HG02763 (cell line): ENCODE measurements around the gene ABCB1.
A peak's percentile ranks its signal among the peaks of the same experiment; 100 is the strongest.
"Not testable (repeated sequence)": the region's sequence is repeated elsewhere in the genome, so short reads cannot be mapped to it uniquely, and the experiment has no call there.

Source experiments
- ATAC-seq: cut with Tn5 transposase; IDR thresholded peaks from one replicate; pipeline ENCODE4 v1.9.1; 2021; ENCODE audit warnings: mild to moderate bottlenecking, moderate library complexity; ENCODE audit not compliant: unreplicated experiment

The ABCB1 gene

DNA sequence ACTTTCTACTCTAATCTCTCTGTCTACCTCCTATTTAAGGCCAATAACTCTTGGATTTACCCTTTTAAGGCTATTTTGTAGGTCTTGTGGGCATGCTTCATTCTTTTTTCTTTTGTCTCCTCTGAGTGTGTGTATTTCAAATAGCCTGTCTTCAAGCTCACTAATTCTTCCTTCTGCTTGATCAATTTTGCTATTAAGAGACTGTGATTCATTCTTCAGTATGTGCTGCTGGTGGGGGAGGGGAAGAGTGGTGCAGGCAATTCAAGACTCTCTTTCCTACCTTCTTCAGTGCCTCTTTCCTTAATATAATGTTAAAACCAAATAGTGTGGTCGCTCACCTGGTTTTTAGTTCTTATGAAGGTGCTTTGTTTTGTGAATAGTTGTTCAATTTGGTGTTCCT lies 20.0 kb downstream of the ABCB1 start:
- no peak for ATAC-seq

DNA sequence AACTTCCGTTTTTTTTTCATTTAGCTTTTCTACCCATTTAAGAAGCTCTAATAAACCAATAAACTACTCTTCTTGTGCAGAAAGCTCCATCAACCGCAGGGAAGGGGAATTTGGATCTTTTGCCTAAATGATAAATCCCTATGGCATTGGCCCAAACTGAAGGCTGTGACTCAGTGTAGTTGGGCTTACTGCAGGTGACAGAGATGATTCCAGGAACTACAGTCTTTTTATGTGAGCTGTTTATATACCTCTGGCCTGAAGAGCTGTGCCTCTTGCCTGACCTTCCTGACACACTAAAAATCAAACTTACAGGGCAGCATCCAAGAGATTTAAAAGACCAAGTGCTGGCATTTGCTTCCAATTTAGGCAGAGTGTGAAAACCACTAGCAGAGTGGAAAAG lies 25.2 kb downstream of the ABCB1 start:
- no peak for ATAC-seq

DNA sequence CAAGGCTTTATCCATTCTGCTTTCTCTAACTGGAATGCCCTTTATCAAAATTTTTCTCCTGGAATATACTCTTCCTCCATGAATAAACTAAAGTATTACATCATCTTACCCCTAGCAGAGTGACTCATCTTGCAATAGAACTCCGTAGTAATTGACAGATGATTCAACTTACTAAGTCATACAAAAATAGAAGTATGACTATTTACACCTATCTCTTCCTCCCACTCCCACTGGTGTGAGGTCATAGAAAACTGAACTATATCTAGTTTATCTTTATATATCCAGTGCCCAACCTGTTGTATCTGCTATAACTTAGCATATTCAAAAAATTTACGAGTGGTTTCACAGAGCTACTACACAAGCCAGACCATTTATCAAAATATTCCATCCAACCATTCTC lies 26.1 kb downstream of the ABCB1 start:
- ATAC-seq = no peak

DNA sequence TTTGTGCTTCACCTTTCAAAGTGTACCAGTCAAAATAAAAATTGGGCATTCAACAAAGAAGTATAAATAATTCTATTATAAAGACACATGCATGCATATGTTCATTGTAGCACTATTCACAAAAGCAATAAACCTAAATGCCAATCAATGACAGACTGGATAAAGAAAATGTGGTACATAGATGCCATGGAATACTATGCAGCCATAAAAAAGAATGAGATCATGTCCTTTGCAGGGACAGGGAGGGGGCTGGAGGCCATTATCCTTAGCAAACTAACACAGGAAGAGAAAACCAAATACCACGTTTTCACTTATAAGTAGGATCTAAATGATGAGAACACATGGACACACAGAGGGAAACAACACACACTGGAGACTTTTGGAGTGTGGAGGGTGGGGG lies 28.2 kb downstream of the ABCB1 start:
- not testable (repeated sequence) for ATAC-seq

DNA sequence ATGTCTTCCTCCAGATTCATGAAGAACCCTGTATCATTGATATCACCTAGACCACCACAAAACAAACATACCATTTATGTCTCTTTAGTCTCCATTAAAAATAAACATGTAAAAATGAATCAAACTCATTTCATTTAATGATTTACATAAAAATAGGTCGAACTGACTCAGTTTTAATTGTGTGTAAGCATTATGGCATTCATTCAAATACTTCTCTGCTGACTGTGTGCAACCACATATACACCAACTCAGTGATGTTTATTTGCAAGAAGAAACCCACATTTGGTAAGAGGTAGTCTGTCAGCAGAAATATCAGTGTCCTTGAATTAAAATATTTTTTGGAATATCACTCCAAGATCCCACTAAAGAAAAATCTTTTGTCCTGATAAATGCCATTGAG lies 30.5 kb downstream of the ABCB1 start:
- ATAC-seq = no peak

DNA sequence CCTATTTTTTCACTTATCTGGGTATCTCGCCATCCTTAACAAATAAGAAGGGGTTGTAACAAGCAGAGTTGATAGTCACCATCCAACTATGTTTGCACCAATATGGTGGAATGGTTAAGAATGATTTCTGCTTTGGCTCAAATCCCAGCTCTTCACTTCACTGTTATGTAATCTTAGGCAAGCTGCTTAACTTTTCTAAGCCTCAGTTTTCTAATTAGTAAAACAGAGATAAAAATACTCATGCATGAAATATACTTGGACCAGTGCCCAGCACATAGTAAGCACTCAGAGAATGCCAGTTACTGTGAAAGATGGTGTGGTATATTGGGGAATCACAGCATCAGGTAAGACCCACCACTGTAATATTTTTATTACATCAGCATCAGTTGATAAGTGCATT lies 33.6 kb downstream of the ABCB1 start:
- no peak for ATAC-seq

DNA sequence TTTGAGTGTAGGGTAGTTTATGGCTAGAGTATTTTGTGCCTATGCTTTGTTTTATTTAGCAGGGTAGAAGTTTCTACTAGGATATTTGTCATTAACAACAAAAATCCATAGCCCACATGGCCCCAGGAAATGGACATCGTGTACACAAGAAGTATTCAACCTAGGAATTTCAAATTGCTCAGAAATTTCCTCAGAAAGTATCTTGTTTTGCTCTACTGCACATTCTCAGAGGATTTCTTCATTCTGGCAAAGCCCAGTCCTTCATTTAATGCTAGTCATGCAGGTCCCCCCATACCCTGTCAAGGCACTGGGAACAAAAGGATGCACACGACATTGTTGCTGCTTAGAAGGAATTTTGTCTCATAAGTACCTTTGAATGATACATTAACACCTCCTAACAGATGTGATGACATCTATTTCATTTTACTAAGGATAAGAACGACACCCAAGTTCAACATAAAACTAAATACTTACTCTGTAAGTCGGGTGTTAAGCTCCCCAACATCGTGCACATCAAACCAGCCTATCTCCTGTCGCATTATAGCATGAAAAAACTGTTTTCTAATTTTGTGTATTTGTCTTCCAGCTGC lies 34.3 kb downstream of the ABCB1 start:
- no peak for ATAC-seq

DNA sequence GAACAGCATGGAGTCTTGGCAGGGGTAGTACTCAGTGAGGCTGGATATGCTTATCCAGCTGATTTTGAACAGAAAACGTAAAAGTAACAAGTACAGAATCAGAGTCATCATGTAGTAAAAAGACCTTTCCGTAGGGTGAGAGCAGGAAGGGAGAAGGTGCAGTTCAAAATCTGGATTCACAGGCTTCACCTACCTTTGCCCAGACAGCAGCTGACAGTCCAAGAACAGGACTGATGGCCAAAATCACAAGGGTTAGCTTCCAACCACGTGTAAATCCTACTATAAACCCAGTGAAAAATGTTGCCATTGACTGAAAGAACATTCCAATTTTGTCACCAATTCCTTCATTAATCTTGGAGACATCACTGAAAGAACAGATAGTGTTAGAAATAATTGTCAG lies 34.8 kb downstream of the ABCB1 start:
- ATAC-seq = no peak

DNA sequence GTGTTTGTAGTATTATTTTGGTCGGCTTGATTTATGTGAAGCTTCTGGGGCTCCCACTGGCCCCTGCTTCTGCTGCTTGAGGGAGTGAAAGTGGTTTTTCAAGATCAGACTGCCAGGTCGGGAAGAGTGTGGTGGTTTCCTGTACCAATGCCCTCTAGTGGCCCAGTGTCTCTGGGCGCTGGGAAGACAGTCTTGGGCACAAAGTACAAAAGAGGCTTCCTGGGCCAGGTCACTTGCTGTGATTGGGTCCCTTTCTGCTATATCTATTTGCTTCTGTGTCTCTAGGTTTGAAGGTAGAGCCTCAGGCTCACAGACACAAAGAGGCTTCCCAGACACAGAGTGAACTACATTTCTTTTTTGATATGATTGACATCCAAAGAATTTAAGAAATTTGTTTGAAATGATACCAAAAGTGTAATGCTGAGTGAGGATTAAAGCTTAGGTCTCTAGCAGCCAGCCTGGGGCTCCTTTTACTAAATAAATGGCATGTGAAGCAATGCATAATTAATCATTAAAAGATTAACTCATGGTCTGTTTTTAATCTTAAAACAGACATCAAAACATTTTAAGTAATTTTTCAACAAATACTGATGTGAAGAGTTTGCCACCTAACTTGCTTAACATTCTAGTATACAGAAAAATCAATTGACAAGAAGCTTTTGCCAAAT lies 36.3 kb downstream of the ABCB1 start:
- ATAC-seq = peak; percentile 87

DNA sequence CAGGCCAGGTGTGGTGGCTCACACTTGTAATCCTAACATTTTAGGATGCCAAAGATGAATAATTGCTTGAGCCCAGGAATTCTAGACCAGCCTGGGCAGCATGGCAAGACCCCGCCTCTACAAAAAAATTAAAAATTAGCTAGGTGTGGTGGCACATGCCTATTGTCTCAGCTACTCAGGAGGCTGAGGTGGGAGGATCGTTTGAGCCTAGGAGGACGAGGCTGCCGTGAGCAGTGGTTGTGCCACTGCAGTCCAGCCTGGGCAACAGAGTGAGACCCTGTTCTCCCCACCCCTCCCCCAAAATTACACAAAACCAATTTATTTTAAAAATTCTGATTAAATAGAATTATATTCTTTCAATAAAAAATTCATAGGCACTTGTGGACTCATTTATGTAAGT lies 39.0 kb downstream of the ABCB1 start:
- no peak for ATAC-seq

DNA sequence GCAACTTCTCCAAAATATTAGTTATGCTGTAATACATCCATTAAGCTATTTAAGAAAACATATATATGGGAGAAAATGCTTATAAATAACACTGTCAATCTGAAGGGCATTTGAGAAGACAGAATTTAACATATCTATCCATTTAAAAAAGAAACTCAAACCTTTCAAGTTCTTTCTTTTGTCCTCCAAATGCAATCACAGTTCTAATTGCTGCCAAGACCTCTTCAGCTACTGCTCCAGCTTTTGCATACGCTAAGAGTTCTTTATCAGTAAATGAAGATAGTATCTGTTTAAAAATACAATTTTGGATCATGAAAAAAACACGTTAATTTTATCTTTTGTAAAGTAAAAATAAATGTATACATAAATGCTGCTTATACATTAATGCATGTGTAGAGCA lies 39.6 kb downstream of the ABCB1 start:
- ATAC-seq = no peak

DNA sequence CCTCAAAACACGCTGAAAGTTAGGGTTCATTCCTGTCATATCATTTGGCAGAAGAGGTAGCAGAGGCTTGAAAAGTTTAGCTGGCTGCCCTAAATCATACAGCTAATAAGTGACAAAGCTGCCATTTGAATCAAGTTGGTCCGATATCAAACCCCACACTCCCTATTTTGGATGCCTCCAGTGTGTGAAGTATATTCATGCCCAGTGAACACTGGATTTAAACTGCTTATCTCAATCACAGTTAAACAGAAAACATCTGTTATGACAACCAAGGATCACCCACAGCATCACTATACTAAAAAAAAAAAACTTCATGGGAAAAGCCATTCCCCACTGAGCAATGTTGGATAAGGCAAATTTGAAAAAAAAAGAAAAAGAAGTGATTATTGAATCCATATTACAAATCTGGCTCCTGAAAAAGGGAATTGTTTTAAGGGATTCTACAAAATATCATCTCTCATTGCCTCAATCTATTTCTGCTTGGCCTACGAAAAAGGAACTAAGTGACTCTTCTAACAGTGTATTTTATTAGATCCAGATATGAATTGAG lies 48.3 kb downstream of the ABCB1 start:
- ATAC-seq = no peak

DNA sequence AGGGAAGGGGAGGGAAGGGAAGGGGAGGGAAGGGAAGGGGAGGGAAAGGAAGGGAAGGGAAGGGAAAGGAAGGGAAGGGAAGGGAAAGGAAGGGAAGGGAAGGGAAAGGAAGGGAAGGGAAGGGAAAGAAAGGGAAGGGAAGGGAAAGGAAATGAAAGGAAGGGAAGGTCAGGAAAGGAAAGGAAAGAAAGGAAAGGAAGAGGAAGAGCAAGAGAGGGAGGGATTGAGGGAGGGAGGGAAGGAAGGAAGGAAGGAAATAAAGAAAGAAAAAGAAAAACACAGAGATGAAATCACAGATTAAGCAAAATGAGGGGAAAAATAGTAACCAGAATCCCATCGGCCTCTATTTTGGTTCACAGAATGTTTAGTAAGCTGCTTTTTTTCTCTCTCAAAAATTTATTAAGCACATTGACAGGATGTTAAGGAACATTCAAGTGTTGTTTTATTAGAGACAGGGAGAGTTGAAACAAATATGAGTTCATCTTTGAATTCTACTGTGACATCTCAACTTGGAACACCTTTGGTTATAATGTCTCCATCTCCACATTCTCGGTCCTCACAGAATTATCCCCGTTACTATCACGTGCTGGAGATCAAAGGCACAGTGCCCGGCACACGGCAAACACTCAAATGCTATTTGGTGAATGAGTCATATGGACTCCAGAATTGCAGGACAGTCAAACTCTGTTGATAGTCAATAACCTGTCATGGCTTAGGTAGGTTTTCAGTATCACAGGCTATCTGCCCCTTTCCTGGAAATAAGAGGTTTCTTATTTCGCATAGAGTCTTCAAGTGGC lies 52.4 kb downstream of the ABCB1 start:
- ATAC-seq = no peak

DNA sequence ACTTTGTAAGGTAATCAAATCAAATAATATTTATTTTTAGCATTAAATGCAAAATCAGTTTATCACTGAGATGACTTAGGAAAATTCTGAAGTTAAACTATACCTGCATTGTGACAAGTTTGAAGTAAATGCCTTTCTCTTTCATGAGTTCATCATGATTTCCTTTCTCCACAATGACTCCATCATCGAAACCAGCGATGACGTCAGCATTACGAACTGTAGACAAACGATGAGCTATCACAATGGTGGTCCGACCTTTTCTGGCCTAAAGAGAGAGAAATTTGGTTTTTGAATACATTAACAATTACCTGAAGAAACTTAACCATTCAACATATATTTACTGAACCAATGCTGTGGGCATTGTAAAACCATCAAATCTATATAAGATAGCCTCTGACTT lies 54.9 kb downstream of the ABCB1 start:
- no peak for ATAC-seq

DNA sequence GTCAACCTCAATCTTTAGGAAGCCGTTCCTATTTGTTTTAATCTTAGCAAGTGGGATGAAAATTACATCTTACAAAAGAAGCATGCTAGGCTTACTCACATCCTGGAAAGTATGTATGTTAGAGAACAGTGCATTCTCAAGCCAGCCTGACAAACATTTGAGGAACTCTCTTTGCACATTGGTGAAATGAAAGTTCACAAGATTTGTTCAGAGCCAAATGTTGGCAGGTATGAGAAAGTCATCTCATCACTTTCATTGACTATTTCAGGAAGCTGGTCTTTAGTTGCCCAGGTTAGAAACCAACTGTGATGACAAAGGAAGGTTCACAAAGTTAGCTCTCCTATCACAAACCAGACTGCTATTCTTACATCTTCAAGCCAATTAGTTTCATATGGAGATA lies 57.1 kb downstream of the ABCB1 start:
- no peak for ATAC-seq

DNA sequence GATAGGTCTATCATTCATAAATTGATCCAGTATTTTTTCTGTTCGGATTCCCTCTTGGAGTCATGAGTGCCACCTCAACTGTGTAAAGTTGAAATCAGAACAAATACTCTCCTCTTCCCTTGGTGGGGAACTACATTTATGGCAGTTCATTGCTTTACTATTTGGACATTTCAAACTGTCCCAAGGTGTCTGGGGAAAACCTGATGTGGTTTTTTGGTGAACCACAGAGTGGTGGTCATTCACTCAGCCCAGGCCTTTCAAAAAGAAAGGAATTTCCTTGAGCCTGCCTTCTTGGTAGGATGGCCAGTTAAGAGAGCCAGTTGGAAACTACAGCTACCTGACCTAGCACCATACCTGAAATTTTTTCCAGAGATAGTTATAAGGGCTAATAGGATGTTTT lies 59.0 kb downstream of the ABCB1 start:
- no peak for ATAC-seq

DNA sequence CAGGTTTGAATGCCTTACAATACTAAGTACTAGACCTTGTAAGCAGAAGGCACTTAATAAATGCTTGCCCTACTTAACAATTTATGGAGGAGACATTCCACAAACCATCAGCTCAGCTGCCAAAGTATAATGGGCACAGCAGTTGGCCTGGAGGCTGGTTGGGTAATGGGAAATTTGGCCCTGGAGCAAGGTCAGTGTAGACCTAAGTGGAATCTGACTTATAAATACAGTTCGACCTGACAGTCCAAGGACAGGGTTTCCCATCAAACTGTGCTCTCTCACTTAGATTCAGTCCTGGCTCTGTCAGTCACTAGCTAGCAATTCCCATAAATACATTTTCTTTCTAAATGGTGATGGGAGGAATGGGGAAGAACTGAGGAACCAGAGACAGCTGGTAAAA lies 62.6 kb downstream of the ABCB1 start:
- no peak for ATAC-seq

DNA sequence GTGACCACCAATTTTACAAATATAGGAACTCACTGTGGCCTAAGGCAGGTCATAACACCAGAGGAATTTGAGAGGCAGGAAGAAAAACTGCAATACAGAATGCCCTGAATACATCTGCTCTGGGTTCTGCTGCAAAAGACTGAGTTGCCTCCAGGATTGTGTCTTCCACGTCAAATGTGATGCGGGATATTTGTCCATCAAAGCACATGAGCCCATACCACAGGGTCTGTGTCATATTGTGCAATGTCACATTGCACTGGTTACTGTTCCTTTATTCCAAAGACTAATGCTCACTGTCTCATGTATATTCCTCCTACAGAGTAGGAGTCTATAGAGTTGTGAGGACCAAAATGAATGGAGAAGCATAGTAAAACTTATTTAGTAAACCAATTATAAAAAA lies 66.6 kb downstream of the ABCB1 start:
- no peak for ATAC-seq

DNA sequence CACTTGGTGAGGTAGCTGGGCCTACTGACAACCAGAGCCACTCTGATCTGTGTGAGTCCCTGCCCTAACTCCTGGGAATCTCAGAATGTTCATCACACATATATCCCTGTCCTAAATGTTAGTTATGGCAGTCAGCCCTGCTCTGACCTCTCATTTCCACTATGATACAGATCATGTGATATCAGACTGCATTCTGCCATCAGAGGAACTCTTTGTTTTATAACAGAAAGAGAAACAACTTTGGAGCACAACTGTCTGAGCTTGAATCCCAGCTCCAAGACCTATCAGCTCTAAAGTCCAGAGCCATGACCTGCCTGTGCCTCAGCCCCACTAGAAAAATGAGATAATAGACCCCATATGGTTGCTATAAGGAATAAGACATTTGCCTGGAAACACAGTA lies 70.6 kb downstream of the ABCB1 start:
- ATAC-seq = no peak

DNA sequence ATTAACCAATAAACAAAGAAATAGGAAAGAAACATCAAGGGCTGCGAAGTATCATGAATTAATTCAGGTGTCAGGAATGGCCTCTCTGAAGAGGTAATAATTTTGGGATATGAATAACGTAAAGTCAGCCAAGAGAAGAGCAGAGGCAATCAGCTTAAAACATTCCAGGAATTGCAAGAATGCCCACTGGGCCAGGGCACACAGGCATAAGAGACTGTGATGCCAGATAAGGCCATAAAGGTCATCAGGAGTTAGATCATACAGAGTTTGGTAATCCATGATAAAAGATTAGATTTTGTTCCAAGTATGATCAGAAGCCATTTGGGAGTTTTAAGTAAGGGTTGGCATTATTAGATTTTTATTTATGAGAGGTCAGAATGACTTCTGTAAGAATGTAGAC lies 72.0 kb downstream of the ABCB1 start:
- no peak for ATAC-seq

DNA sequence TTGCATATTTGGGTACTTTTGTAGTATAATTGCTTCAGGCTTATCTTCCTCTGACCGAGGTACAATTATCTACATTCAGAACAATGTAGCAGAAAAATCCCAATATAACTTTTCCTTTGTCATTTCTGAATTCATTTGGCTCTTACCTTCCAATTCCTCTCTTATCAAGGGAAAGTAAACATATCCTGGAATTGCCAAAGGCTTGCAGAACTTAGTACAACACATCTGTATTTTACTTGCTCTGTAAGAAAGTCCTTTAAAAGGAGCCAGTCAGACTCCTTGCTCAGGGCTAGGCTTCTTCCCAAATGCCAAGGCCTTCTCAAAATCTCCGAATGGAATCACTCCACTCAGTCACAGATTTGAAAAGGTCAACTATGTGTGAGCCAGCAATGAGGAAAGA lies 81.9 kb downstream of the ABCB1 start:
- no peak for ATAC-seq

DNA sequence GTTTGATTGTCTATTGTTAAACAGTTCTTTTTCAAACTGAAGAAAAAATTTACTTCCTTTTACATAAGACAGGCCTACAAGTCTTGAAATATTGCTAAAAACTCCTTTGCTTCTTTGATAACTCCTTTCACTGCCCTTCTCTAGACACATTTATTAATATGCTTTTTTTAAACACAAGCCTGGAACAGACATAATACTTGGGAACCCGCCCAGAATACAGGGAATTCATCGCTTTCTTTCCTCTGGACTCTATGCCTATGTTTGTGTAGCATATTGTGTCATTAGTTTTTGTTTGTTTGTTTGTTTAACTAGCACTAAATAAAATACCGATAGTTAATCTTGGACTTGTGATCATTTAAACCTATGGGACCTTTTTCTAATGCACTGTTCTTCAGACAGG lies 82.8 kb downstream of the ABCB1 start:
- no peak for ATAC-seq
